Breast epithelium (tissue), 4 donors: ENCODE measurements around the gene FADS6. TPM values are rescaled to one million over a fixed set of nuclear protein-coding genes. Genes with fewer than 3 reads are reported as not detected.

Experiments used
- DNase-seq, 2 donors: peaks; one replicate each; pipeline ENCODE4 v3.0.0-alpha.2; 2019; ENCODE audit warnings: low spot score in 2 of 2
- H3K27ac ChIP-seq, 2 donors: fragments of 200-600 bp; sonication (generic) in 1 of 2; one replicate each; pipeline ENCODE4 v1.5.1; 2016 to 2019; ENCODE audit warnings: mild to moderate bottlenecking in 1 of 2
- H3K27me3 ChIP-seq, 2 donors: fragments of 200-600 bp; sonication (generic) in 1 of 2; one replicate each; pipeline versions ENCODE4 v1.5.1 to v1.6.0; 2017 to 2019; ENCODE audit warnings: control low read depth in 1 of 2, mild to moderate bottlenecking in 1 of 2
- H3K36me3 ChIP-seq: fragments of 200-600 bp; one replicate; pipeline ENCODE4 v1.5.1; 2019
- H3K4me1 ChIP-seq, 2 donors: fragments of 200-600 bp; sonication (generic); one replicate each; pipeline ENCODE4 v1.5.1; 2016 to 2019; ENCODE audit warnings: control low read depth in 1 of 2
- H3K4me3 ChIP-seq, 3 donors: fragments of 200-600 bp; sonication (generic); 1 replicate in 2 of 3; 2 replicates in 1 of 3; pipeline ENCODE4 v1.5.1; 2016 to 2019; ENCODE audit warnings: mild to moderate bottlenecking in 3 of 3, moderate library complexity in 2 of 3
- H3K9me3 ChIP-seq, 2 donors: fragments of 200-600 bp; sonication (generic) in 1 of 2; one replicate each; pipeline ENCODE4 v1.5.1; 2016 to 2019; ENCODE audit warnings: control low read depth in 1 of 2
- POLR2A ChIP-seq: fragments of 450-650 bp; IDR thresholded peaks from one replicate; pipeline ENCODE4 v1.6.1; 2016; ENCODE audit warnings: antibody characterized with exemption, mild to moderate bottlenecking, moderate library complexity
- POLR2AphosphoS5 ChIP-seq, 3 donors: sonication (generic); formaldehyde crosslinking; IDR thresholded peaks; one replicate each; pipeline ENCODE4 v1.6.1; 2017; ENCODE audit warnings: antibody characterized with exemption in 3 of 3
- intact Hi-C: fragments of 100-400 bp; cut with DNase I; formaldehyde crosslinking; loops from one replicate; pipeline ENCODE4 v1.15.1; 2023; ENCODE audit warnings: low total_unique reads
- total RNA-seq, 3 donors: library from RNA; depleted of rRNA; stranded (reverse); fragments of >200 nt; gene quantifications; one replicate each; pipeline ENCODE4 v1.1.0, GENCODE V29; 2016
- TF ChIP-seq, protein P1 (sequence below), 3 donors: fragments of 450-650 bp; IDR thresholded peaks; one replicate each; pipeline ENCODE4 v1.5.1; 2016 to 2017; ENCODE audit warnings: antibody characterized with exemption in 3 of 3, mild to moderate bottlenecking in 3 of 3, moderate library complexity in 3 of 3

Gene FADS6
- total RNA-seq, 3 donors from 2014 or later = 0.33 to 0.80 TPM; not detected in 1

DNA sequence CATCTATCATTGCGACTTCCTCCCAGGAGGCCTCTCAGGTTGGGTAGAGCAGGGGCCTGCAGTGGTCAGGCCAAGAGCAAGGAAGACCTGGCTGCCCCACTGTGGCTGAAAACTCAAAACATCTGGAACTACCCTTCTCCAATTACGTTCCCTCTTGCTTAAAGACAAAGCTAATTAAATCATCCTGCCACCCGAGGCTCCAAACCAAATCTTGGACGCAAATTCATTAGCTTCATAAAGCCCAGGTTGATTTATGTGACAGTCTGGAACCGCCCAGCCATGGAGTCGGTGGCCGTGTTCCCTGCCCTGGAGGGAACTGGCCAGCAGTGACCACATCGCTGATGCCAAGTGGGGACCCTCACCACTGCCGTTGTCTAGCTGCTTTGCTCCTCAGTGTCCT, 55.2 kb downstream of the FADS6 start:
- Histone ChIP-seq H3K9me3 (no peaks in the 10 kb centered on the region), H3K4me1 (peaks cover 4 to 12% of the 10 kb centered on the region in 2 donors), H3K36me3 (no peaks in the 10 kb centered on the region), H3K4me3 (no peak overlapping the region), H3K27ac (no peak overlapping the region), H3K27me3 (no peaks in the 10 kb centered on the region)
- intact Hi-C loops = no loop called here
- DNase-seq = no peak
- TF ChIP-seq, protein P1, sequence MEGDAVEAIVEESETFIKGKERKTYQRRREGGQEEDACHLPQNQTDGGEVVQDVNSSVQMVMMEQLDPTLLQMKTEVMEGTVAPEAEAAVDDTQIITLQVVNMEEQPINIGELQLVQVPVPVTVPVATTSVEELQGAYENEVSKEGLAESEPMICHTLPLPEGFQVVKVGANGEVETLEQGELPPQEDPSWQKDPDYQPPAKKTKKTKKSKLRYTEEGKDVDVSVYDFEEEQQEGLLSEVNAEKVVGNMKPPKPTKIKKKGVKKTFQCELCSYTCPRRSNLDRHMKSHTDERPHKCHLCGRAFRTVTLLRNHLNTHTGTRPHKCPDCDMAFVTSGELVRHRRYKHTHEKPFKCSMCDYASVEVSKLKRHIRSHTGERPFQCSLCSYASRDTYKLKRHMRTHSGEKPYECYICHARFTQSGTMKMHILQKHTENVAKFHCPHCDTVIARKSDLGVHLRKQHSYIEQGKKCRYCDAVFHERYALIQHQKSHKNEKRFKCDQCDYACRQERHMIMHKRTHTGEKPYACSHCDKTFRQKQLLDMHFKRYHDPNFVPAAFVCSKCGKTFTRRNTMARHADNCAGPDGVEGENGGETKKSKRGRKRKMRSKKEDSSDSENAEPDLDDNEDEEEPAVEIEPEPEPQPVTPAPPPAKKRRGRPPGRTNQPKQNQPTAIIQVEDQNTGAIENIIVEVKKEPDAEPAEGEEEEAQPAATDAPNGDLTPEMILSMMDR (IDR thresholded peaks at IDR 0.05) = no peak
- TF ChIP-seq POLR2A (no peak), POLR2AphosphoS5 (IDR thresholded peaks at IDR 0.05) (no peak)

DNA sequence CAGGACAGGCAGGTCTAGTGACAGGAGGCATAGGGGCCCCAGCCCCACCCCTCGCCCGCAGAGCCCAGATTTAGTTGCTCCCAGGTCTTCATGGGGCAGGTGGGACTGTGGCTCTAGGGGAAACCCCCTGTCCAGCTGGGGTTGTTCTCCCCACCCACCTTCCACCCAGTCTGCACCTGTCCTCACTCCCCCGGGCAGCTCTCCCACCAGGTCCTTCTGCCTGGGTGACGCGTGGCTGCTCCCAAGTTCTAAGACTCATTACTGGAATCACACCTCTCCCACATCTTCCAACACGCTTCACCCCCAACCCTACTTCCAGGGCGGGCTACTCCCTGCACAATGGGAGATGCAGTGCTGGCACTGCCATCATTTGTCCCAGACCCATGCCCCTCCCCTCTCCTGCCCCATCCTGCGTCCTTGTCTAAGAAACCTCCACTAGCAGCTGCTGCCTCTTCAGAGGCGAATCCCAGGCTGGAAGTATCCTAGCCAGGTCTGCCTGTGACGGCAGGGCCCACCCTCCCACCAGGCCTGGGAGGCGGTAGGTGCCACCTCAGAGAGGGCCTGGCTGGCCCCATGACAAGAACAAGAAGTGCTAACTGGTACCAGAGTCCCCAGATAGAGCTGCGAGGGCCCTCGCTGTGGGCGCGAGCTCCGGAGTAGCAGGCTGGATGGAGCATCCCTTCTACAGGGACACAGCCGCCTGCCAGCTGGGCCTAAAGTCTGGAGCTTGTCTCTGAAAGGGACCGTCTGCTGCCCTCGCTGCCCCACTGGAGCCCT, 56.6 kb downstream of the FADS6 start:
- Histone ChIP-seq H3K4me1 (peaks cover 4 to 6% of the 10 kb centered on the region in 2 donors), H3K4me3 (no peak overlapping the region), H3K27me3 (no peaks in the 10 kb centered on the region), H3K27ac (no peak overlapping the region), H3K36me3 (no peaks in the 10 kb centered on the region), H3K9me3 (no peaks in the 10 kb centered on the region)
- intact Hi-C loops = no loop called here
- DNase-seq = no peak
- TF ChIP-seq POLR2AphosphoS5 (IDR thresholded peaks at IDR 0.05) = no peak
- TF ChIP-seq, protein P1 (IDR thresholded peaks at IDR 0.05) = no peak
- TF ChIP-seq POLR2A = no peak

GRCh38 chr17:74836191-74836590, 57.2 kb downstream of the FADS6 start:
- Histone ChIP-seq H3K36me3 (no peaks in the 10 kb centered on the region), H3K27me3 (no peaks in the 10 kb centered on the region), H3K4me3 (no peak overlapping the region), H3K27ac (no peak overlapping the region), H3K4me1 (peaks cover 0 to 4% of the 10 kb centered on the region in 2 donors), H3K9me3 (no peaks in the 10 kb centered on the region)
- TF ChIP-seq POLR2AphosphoS5 (IDR thresholded peaks at IDR 0.05) (no peak), POLR2A (no peak)
- TF ChIP-seq, protein P1 (IDR thresholded peaks at IDR 0.05) = no peak
- intact Hi-C loops = no loop called here
- no peak for DNase-seq

DNA sequence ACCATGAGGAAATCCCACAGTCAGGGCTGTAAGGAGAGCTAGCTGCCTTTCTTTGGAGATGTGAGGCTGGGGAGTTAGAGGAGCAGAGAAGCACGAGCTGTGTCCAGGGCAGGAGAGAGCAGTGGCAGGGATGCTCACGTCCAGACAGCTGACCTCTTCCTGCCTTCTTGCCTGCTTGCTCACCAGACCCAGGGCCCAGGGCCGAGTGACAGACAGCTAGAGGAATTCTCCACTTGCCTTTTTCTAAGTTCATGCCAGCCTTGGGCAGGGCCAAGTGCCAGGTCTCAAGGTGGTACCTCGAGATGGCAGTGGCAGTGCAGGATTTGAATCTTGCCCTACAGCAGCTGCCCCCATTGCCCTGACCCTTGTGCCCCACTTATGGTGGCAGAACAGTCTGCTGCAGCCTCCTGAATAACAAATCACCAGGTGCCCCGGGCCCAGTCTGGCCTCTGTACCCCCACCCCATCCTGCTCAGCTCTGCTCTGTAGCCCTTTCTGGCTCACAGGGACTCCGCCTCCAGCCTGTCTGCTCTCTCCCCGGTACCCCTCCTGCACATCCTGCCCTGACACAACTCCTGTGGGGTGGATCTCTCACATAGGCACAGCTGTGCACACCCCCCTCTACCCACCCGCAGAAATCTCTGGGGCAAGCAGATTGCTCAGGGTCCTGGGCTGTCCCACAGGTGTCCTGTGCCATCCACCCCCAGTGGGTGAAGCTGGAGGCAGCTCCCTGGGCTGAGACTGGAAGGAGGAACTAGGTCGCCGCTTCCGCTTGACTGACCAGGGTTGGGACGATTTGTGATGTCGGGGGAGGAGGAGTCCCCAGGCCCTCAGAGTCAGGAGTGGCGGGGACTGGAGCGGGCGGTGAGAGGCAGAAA, 59.7 kb downstream of the FADS6 start:
- Histone ChIP-seq H3K9me3 (no peaks in the 10 kb centered on the region), H3K36me3 (no peaks in the 10 kb centered on the region), H3K4me1 (no peaks in the 10 kb centered on the region), H3K4me3 (no peak overlapping the region), H3K27me3 (no peaks in the 10 kb centered on the region), H3K27ac (no peak overlapping the region)
- no peak for DNase-seq
- TF ChIP-seq POLR2A = no peak
- TF ChIP-seq, protein P1 (IDR thresholded peaks at IDR 0.05) = no peak
- no peak for TF ChIP-seq POLR2AphosphoS5 (IDR thresholded peaks at IDR 0.05)
- intact Hi-C loops = no loop called here

- intact Hi-C loops = no loop called here
- Histone ChIP-seq H3K27me3 (no peaks in the 10 kb centered on the region), H3K36me3 (no peaks in the 10 kb centered on the region), H3K4me1 (no peaks in the 10 kb centered on the region), H3K4me3 (no peak overlapping the region), H3K27ac (no peak overlapping the region), H3K9me3 (no peaks in the 10 kb centered on the region)
- TF ChIP-seq POLR2A (no peak), POLR2AphosphoS5 (IDR thresholded peaks at IDR 0.05) (no peak)
- TF ChIP-seq, protein P1 (IDR thresholded peaks at IDR 0.05) = no peak
- DNase-seq = no peak
These were observed 61.0 kb downstream of the FADS6 start for GRCh38 chr17:74832421-74832820.
